Endothelial cell of umbilical vein (primary cell): ENCODE results near the gene APOBEC3F. TPM values are rescaled to one million over a fixed set of nuclear protein-coding genes. Genes with fewer than 3 reads are reported as not detected.

Experiments
- BruUV-seq: library from RNA; stranded (reverse); fragments of 400-500 nt; replicated peaks from 2 replicates; lab custom pipeline; 2021; lab: Mats Ljungman, UMichigan
- CTCF ChIA-PET: fragments of 300-600, 350-600 bp; sonication (Branson Sonifier 250); formaldehyde crosslinking; loops from one replicate; lab custom pipeline; 2021; ENCODE audit warnings: antibody characterized with exemption, inconsistent platforms; lab: Charles Lee
- POLR2A ChIA-PET: fragments of 300-600, 350-600 bp; sonication (Branson Sonifier 250); formaldehyde crosslinking; loops from one replicate; lab custom pipeline; 2021; ENCODE audit warnings: antibody characterized with exemption, inconsistent platforms; lab: Charles Lee
- DNase-seq: peaks from one replicate; pipeline ENCODE4 v3.0.0-alpha.2; 2011; ENCODE audit warnings: low read depth, low spot score
- FAIRE-seq: peaks from 2 replicates; lab custom pipeline; 2011; peaks lifted over from hg19 to GRCh38; lab: Jason Lieb, UNC
- H2AFZ ChIP-seq: 2 replicates; pipeline ENCODE4 v1.6.0; 2012; ENCODE audit warnings: low read depth, low read length, control low read depth, inconsistent platforms
- H3K27ac ChIP-seq: 2 replicates; pipeline ENCODE4 v1.5.1; 2011; ENCODE audit warnings: low read depth, mild to moderate bottlenecking, control low read depth, low read length, moderate library complexity; ENCODE audit not compliant: insufficient read depth
- H3K27me3 ChIP-seq, 2 experiments: 2 replicates each; pipeline versions ENCODE4 v1.6.0 to v1.6.1; 2011; ENCODE audit warnings: low read length in 2 of 2, mixed read lengths in 1 of 2; ENCODE audit not compliant: control insufficient read depth in 2 of 2, insufficient read depth in 2 of 2
- H3K36me3 ChIP-seq, 2 experiments: 2 replicates in 1 of 2; 3 replicates in 1 of 2; pipeline ENCODE4 v1.5.1; 2011; ENCODE audit warnings: low read length in 2 of 2, mild to moderate bottlenecking in 1 of 2, moderate library complexity in 1 of 2; ENCODE audit not compliant: control insufficient read depth in 2 of 2, insufficient read depth in 2 of 2; ENCODE audit errors: extremely low read depth in 1 of 2
- H3K4me1 ChIP-seq: 3 replicates; pipeline ENCODE4 v1.5.1; 2011; ENCODE audit warnings: mild to moderate bottlenecking, low read length; ENCODE audit not compliant: control insufficient read depth, insufficient read depth; ENCODE audit errors: extremely low read depth
- H3K4me2 ChIP-seq: 2 replicates; pipeline ENCODE4 v1.6.1; 2011; ENCODE audit warnings: low read length, control low read depth, mixed read lengths; ENCODE audit not compliant: insufficient read depth
- H3K4me3 ChIP-seq, 3 experiments: fragments of 200-600 bp in 1 of 3; sonication (generic), shearing (Covaris generic) in 1 of 3; replicated peaks in 1 of 3; 2 replicates each; pipeline ENCODE4 v1.5.1; 2011 to 2016; ENCODE audit warnings: control low read depth in 3 of 3, low read length in 3 of 3, mild to moderate bottlenecking in 2 of 3, inconsistent platforms in 1 of 3, low read depth in 1 of 3, moderate library complexity in 1 of 3; ENCODE audit not compliant: insufficient read depth in 1 of 3
- H3K79me2 ChIP-seq: 2 replicates; pipeline ENCODE4 v1.6.0; 2012; ENCODE audit warnings: low read length, inconsistent platforms; ENCODE audit not compliant: control insufficient read depth, insufficient read depth
- H3K9ac ChIP-seq: replicated peaks from 2 replicates; pipeline ENCODE3; 2011; ENCODE audit warnings: low read length, control low read depth; ENCODE audit not compliant: insufficient read depth; ENCODE audit errors: extremely low read depth
- H3K9me1 ChIP-seq: replicated peaks from 3 replicates; pipeline ENCODE4 v1.6.0; 2011; ENCODE audit warnings: mild to moderate bottlenecking, low read length; ENCODE audit not compliant: control insufficient read depth, insufficient read depth; ENCODE audit errors: extremely low read depth
- H3K9me3 ChIP-seq: replicated peaks from 2 replicates; pipeline ENCODE4 v1.5.1; 2012; ENCODE audit warnings: low read length, inconsistent platforms; ENCODE audit not compliant: control insufficient read depth, insufficient read depth
- H4K20me1 ChIP-seq: replicated peaks from 2 replicates; pipeline ENCODE3; 2011; ENCODE audit warnings: mild to moderate bottlenecking, low read length; ENCODE audit not compliant: control insufficient read depth, insufficient read depth; ENCODE audit errors: extremely low read depth
- EZH2 ChIP-seq: IDR thresholded peaks from 2 replicates; pipeline ENCODE4 v1.6.1; 2012; ENCODE audit warnings: borderline replicate concordance, low read depth, mild to moderate bottlenecking, moderate library complexity, low read length, inconsistent platforms; ENCODE audit not compliant: severe bottlenecking
- FOS ChIP-seq: IDR thresholded peaks from 2 replicates; pipeline ENCODE4 v1.6.1; 2011; ENCODE audit warnings: mild to moderate bottlenecking, low read length, moderate library complexity, borderline replicate concordance; ENCODE audit not compliant: insufficient read depth
- GATA2 ChIP-seq: IDR thresholded peaks from 2 replicates; pipeline ENCODE4 v1.7.0; 2011; ENCODE audit warnings: low read depth, mild to moderate bottlenecking, moderate library complexity, mixed read lengths, low read length; ENCODE audit not compliant: insufficient read length, insufficient read depth
- JUN ChIP-seq: IDR thresholded peaks from 2 replicates; pipeline ENCODE4 v1.6.1; 2011; ENCODE audit warnings: borderline replicate concordance, low read depth; ENCODE audit not compliant: insufficient read length, insufficient read depth
- MYC ChIP-seq: IDR thresholded peaks from one replicate; pipeline ENCODE4 v1.6.1; 2011; ENCODE audit warnings: mild to moderate bottlenecking, low read depth, low read length
- POLR2A ChIP-seq: IDR thresholded peaks from 2 replicates; pipeline ENCODE4 v1.6.1; 2012; ENCODE audit warnings: low read depth, mild to moderate bottlenecking, control low read depth, low read length
- POLR2AphosphoS5 ChIP-seq: IDR thresholded peaks from 2 replicates; pipeline ENCODE4 v1.6.1; 2012; ENCODE audit warnings: low read depth, mild to moderate bottlenecking, control low read depth, low read length, moderate library complexity; ENCODE audit not compliant: insufficient read depth
- dilution Hi-C: fragments of 300-500 bp; cut with MboI; formaldehyde crosslinking; loops from one replicate; pipeline ENCODE4 v1.15.0; 2019; ENCODE audit warnings: low sequenced_read_pairs; ENCODE audit not compliant: extremely low pct_ligation_motif_present
- intact Hi-C: fragments of 100-400 bp; cut with micrococcal nuclease; formaldehyde crosslinking; loops from one replicate; pipeline ENCODE4 v1.10.0; 2022
- polyA plus RNA-seq, 4 experiments: library from polyadenylated mRNA; depleted of rRNA in 3 of 4; stranded (reverse) in 3 of 4; unstranded in 1 of 4; fragments of >200 nt; gene quantifications; 2 replicates each; pipeline versions ENCODE4 v1.2.1 to v1.2.3, GENCODE V29; 2011 to 2012; ENCODE audit warnings: missing spikeins in 1 of 4
- total RNA-seq: library from RNA; stranded (reverse); gene quantifications from 2 replicates; pipeline ENCODE4 v1.2.3, GENCODE V29; 2021
- TF ChIP-seq, protein P1 (sequence below), 2 donors: IDR thresholded peaks; 1 replicate in 1 of 2; 2 replicates in 1 of 2; pipeline ENCODE4 v1.5.1; 2011; ENCODE audit warnings: low read length in 2 of 2, mild to moderate bottlenecking in 2 of 2, moderate library complexity in 2 of 2, control low read depth in 1 of 2, inconsistent platforms in 1 of 2, low read depth in 1 of 2; ENCODE audit not compliant: insufficient read depth in 1 of 2; ENCODE audit errors: extremely low read depth in 1 of 2
- TF ChIP-seq, protein P2 (sequence below): IDR thresholded peaks from 2 replicates; pipeline ENCODE4 v1.6.1; 2011; ENCODE audit not compliant: insufficient read depth, insufficient read length

The APOBEC3F gene
- total and polyA plus RNA-seq, 2 donors (not counting 3 experiments of a cell fraction or from before 2014, with no cell fraction given): 10.2 to 11.0 TPM

DNA sequence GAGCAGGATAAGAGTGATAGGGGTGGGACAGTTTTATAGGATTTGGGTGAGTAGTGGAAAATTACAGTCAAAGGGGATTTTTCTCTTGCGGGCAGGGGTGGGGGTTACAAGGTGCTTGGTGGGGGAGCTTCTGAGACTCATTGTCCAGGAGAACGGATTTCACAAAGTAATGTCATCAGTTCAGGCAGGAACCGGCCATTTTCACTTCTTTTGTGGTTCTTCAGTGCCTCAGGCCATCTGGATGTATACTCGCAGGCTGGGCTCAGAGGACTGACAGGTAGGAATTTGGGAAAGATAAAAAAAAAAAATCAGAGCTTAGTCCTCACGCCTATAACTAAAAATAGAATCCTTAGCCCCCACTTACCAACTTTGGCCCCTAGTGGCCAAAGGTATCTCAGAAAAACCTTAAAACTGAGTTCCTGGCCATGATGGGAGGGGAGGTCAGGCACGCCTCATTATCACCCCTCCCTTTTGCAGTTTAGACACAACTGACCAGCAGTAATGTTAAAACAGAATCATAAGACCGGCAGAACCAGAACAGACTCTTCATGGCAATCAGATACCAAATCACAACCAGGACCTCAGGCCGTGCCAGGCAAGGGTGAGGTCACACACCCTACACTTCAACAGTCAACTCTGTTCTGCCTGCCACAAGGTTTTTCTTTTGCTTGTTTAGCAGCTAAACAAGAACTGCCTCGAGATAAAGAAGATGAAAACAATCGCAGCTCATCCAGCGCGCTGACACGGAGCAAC lies 27.5 kb downstream of the APOBEC3F start:
- Histone ChIP-seq H3K9ac (no peak overlapping the region), H3K9me3 (no peaks in the 10 kb centered on the region), H3K36me3 (no peaks in the 10 kb centered on the region), H3K27ac (no peak overlapping the region), H4K20me1 (no peaks in the 10 kb centered on the region), H2AFZ (no peak overlapping the region), H3K4me3 (no peak overlapping the region), H3K4me1 (no peaks in the 10 kb centered on the region), H3K4me2 (no peak overlapping the region), H3K79me2 (no peaks in the 10 kb centered on the region), H3K27me3 (peaks cover 0 to 1% of the 10 kb centered on the region in 2 experiments), H3K9me1 (no peaks in the 10 kb centered on the region)
- DNase-seq: no peak
- dilution Hi-C loops: no loop called here
- ChIA-PET CTCF (no interaction called here), POLR2A (no interaction called here)
- no peak for FAIRE-seq
- TF ChIP-seq, protein P1, sequence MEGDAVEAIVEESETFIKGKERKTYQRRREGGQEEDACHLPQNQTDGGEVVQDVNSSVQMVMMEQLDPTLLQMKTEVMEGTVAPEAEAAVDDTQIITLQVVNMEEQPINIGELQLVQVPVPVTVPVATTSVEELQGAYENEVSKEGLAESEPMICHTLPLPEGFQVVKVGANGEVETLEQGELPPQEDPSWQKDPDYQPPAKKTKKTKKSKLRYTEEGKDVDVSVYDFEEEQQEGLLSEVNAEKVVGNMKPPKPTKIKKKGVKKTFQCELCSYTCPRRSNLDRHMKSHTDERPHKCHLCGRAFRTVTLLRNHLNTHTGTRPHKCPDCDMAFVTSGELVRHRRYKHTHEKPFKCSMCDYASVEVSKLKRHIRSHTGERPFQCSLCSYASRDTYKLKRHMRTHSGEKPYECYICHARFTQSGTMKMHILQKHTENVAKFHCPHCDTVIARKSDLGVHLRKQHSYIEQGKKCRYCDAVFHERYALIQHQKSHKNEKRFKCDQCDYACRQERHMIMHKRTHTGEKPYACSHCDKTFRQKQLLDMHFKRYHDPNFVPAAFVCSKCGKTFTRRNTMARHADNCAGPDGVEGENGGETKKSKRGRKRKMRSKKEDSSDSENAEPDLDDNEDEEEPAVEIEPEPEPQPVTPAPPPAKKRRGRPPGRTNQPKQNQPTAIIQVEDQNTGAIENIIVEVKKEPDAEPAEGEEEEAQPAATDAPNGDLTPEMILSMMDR (IDR thresholded peaks at IDR 0.05; ENCODE audit: extremely low read depth in 1 of 2, insufficient read depth in 1 of 2, low read depth in 1 of 2, low read length in 2 of 2): no peak
- TF ChIP-seq FOS (no peak), MYC (no peak), POLR2AphosphoS5 (no peak)
- intact Hi-C loops: no loop called here
- no TSS peak for BruUV-seq

GRCh38 chr22:39070186-39070585 lies 29.5 kb downstream of the APOBEC3F start:
- H3K4me1 ChIP-seq: no peaks in the 10 kb centered on the region
- POLR2A ChIA-PET: no interaction called here
- H4K20me1 ChIP-seq: no peaks in the 10 kb centered on the region
- intact Hi-C loops: no loop called here
- TF ChIP-seq MYC (no peak), EZH2 (no peak), POLR2A (no peak), FOS (no peak), POLR2AphosphoS5 (no peak), JUN (no peak), GATA2 (no peak)
- TF ChIP-seq, protein P2, sequence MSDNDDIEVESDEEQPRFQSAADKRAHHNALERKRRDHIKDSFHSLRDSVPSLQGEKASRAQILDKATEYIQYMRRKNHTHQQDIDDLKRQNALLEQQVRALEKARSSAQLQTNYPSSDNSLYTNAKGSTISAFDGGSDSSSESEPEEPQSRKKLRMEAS: no peak
- TF ChIP-seq, protein P1 (IDR thresholded peaks at IDR 0.05; ENCODE audit: extremely low read depth in 1 of 2, insufficient read depth in 1 of 2, low read depth in 1 of 2, low read length in 2 of 2): no peak
- no peaks in the 10 kb centered on the region for H3K9me3 ChIP-seq
- no peaks in the 10 kb centered on the region for H3K9me1 ChIP-seq
- H3K4me2 ChIP-seq: no peak overlapping the region
- DNase-seq: no peak
- peaks cover 0 to 1% of the 10 kb centered on the region in 2 experiments for H3K27me3 ChIP-seq
- CTCF ChIA-PET: no interaction called here
- no peaks in the 10 kb centered on the region for H3K79me2 ChIP-seq
- FAIRE-seq: no peak
- dilution Hi-C loops: no loop called here
- no peak overlapping the region for H3K27ac ChIP-seq
- H2AFZ ChIP-seq: no peak overlapping the region
- H3K36me3 ChIP-seq: no peaks in the 10 kb centered on the region
- no peak overlapping the region for H3K9ac ChIP-seq
- no peak overlapping the region for H3K4me3 ChIP-seq
- BruUV-seq: no TSS peak
